Measurements from ENCODE around the gene CADM1. TPM values are rescaled to one million over a fixed set of nuclear protein-coding genes. Genes with fewer than 3 reads are reported as not detected.

Gene CADM1
- polyA plus RNA-seq, 1 donor (not counting 4 experiments of a cell fraction or from before 2014, with no cell fraction given) = 9.5 TPM

DNA sequence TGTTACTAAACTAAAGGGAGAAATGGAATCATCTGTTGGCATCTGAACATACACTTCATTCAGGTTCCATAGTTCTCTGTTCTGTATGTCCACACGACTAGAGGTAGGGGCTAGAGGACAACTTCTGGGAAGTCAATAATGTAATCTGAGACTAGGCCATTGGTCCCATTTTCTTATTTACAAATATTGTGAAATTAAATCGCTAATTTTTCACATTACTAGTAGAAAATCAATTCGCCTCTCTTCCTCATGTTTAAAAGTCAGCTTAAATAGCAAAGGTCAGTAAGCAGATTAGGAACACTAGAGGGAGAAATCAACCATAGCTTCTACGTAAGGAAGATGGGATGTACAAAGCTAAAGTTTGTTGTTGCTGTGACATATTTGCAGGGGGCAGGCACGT is 59.7 kb downstream of the CADM1 start:
- Histone ChIP-seq H3K9me3 (ENCODE audit: control insufficient read depth, low read depth, low read length) (peaks cover 2% of the 10 kb centered on the region), H3K9ac (ENCODE audit: control insufficient read depth, extremely low read depth, insufficient read depth, low read length) (no peak overlapping the region), H3K4me3 (ENCODE audit: control insufficient read depth in 2 of 3, extremely low read depth in 1 of 3, insufficient read depth in 2 of 3, low read depth in 1 of 3, low read length in 3 of 3) (no peak overlapping the region), H2AFZ (ENCODE audit: control insufficient read depth, low read length) (no peak overlapping the region), H3K36me3 (ENCODE audit: control insufficient read depth in 2 of 2, extremely low read depth in 1 of 2, insufficient read depth in 2 of 2, low read length in 2 of 2) (no peaks in the 10 kb centered on the region), H3K27me3 (ENCODE audit: control insufficient read depth, extremely low read depth, insufficient read depth, low read length) (no peaks in the 10 kb centered on the region), H3K4me1 (ENCODE audit: control insufficient read depth, extremely low read depth, insufficient read depth, low read length) (no peaks in the 10 kb centered on the region), H3K79me2 (ENCODE audit: control insufficient read depth, insufficient read depth, low read length) (no peaks in the 10 kb centered on the region), H4K20me1 (ENCODE audit: control insufficient read depth, extremely low read depth, insufficient read depth, low read length) (no peaks in the 10 kb centered on the region), H3K27ac (ENCODE audit: control insufficient read depth, insufficient read depth, low read length) (no peak overlapping the region), H3K4me2 (ENCODE audit: control insufficient read depth, extremely low read depth, insufficient read depth, low read depth, low read length) (no peak overlapping the region), H3K9me1 (ENCODE audit: control insufficient read depth, extremely low read depth, insufficient read depth, low read length) (no peaks in the 10 kb centered on the region)
- dilution Hi-C loops (cut with MboI; ENCODE audit: extremely low pct_ligation_motif_present, low sequenced_read_pairs) = no loop called here
- no peak for DNase-seq (ENCODE audit: low read depth, low spot score)
- TF ChIP-seq CTCF (optimal IDR thresholded peaks at IDR 0.05 in 1 of 3, IDR thresholded peaks at IDR 0.05 in 1 of 3, conservative IDR thresholded peaks at IDR 0.05 in 1 of 3; ENCODE audit: extremely low read depth in 1 of 3, insufficient read depth in 2 of 3, low read length in 3 of 3) (no peak), EZH2 (IDR thresholded peaks at IDR 0.05; ENCODE audit: low read length) (no peak)
- no peak for FAIRE-seq

DNA sequence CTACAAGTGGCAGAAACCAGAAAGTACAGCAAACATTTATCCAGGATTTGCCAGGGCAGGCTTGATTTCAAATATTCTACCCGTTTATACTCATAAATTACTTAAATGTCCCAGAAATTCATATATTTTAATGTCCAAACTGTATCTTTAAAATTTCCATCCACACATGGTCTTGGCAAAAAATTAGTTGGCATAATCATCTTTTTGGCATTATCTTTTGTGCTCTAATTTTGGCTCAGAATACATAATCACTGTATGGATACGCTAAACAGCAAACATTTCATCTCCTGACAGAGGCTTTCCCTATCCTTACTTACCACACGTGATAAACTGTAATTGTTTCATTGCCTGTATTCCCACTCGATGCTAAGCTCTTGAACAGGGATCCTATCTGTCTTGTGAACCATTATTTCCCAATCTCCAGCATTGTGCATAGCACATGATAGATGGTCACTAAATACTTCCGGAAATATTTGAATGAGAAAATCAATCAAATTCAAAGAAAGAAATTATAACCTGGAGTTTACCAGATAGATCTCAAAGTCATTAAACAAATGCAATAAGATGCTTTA is 64.2 kb downstream of the CADM1 start:
- DNase-seq (ENCODE audit: low read depth, low spot score) (no peak), FAIRE-seq (no peak)
- H3K4me2 ChIP-seq (ENCODE audit: control insufficient read depth, extremely low read depth, insufficient read depth, low read depth, low read length) = no peak overlapping the region
- TF ChIP-seq CTCF (optimal IDR thresholded peaks at IDR 0.05 in 1 of 3, IDR thresholded peaks at IDR 0.05 in 1 of 3, conservative IDR thresholded peaks at IDR 0.05 in 1 of 3; ENCODE audit: extremely low read depth in 1 of 3, insufficient read depth in 2 of 3, low read length in 3 of 3) = no peak
- no peak for TF ChIP-seq EZH2 (IDR thresholded peaks at IDR 0.05; ENCODE audit: low read length)
- H3K27me3 ChIP-seq (ENCODE audit: control insufficient read depth, extremely low read depth, insufficient read depth, low read length) = no peaks in the 10 kb centered on the region
- H2AFZ ChIP-seq (ENCODE audit: control insufficient read depth, low read length) = no peak overlapping the region
- no peaks in the 10 kb centered on the region for H4K20me1 ChIP-seq (ENCODE audit: control insufficient read depth, extremely low read depth, insufficient read depth, low read length)
- no peaks in the 10 kb centered on the region for H3K4me1 ChIP-seq (ENCODE audit: control insufficient read depth, extremely low read depth, insufficient read depth, low read length)
- H3K9ac ChIP-seq (ENCODE audit: control insufficient read depth, extremely low read depth, insufficient read depth, low read length) = no peak overlapping the region
- H3K36me3 ChIP-seq (ENCODE audit: control insufficient read depth in 2 of 2, extremely low read depth in 1 of 2, insufficient read depth in 2 of 2, low read length in 2 of 2) = no peaks in the 10 kb centered on the region
- no peak overlapping the region for H3K27ac ChIP-seq (ENCODE audit: control insufficient read depth, insufficient read depth, low read length)
- H3K9me1 ChIP-seq (ENCODE audit: control insufficient read depth, extremely low read depth, insufficient read depth, low read length) = no peaks in the 10 kb centered on the region
- dilution Hi-C loops (cut with MboI; ENCODE audit: extremely low pct_ligation_motif_present, low sequenced_read_pairs) = no loop called here
- H3K9me3 ChIP-seq (ENCODE audit: control insufficient read depth, low read depth, low read length) = no peaks in the 10 kb centered on the region
- no peaks in the 10 kb centered on the region for H3K79me2 ChIP-seq (ENCODE audit: control insufficient read depth, insufficient read depth, low read length)
- H3K4me3 ChIP-seq (ENCODE audit: control insufficient read depth in 2 of 3, extremely low read depth in 1 of 3, insufficient read depth in 2 of 3, low read depth in 1 of 3, low read length in 3 of 3) = no peak overlapping the region

Data from keratinocyte (primary cell).